ENCODE measurements around the gene SLC35F4. TPM values are rescaled to one million over a fixed set of nuclear protein-coding genes. Genes with fewer than 3 reads are reported as not detected.

SLC35F4 gene
- total RNA-seq, 1 experiment from 2014 or later, result not detected

GRCh38 chr14:57652769-57653168 lies 213.1 kb downstream of the SLC35F4 start:
- DNase-seq (ENCODE audit: low read depth, low spot score), result no peak
- TF ChIP-seq EZH2phosphoT487 (IDR thresholded peaks at IDR 0.05; ENCODE audit: borderline replicate concordance), result no peak
- no peak for TF ChIP-seq SP1 (IDR thresholded peaks at IDR 0.05; ENCODE audit: low read depth)
- no peak for TF ChIP-seq CEBPB (IDR thresholded peaks at IDR 0.05; ENCODE audit: low read depth)
- TF ChIP-seq CTCF (IDR thresholded peaks at IDR 0.05 in 2 of 3, conservative IDR thresholded peaks at IDR 0.05 in 1 of 3; ENCODE audit: borderline replicate concordance in 1 of 3, insufficient read depth in 1 of 3, low read depth in 2 of 3, low read length in 2 of 3), result no peak
- TF ChIP-seq TCF7L2 (IDR thresholded peaks at IDR 0.05; ENCODE audit: borderline replicate concordance, extremely low read depth, insufficient read depth, insufficient read length), result no peak
- TF ChIP-seq ATF3 (IDR thresholded peaks at IDR 0.05), result no peak
- TF ChIP-seq REST (IDR thresholded peaks at IDR 0.05; ENCODE audit: low read depth), result no peak
- TF ChIP-seq JUND (IDR thresholded peaks at IDR 0.05), result no peak
- no peak for TF ChIP-seq POLR2AphosphoS5 (IDR thresholded peaks at IDR 0.05; ENCODE audit: low read depth, low read length)
- TF ChIP-seq ZFX (IDR thresholded peaks at IDR 0.05), result no peak
- TF ChIP-seq POLR2A (IDR thresholded peaks at IDR 0.05; ENCODE audit: borderline replicate concordance, extremely low read depth, insufficient read depth, insufficient read length), result no peak
- no peak for TF ChIP-seq ELF1 (IDR thresholded peaks at IDR 0.05; ENCODE audit: borderline replicate concordance, low read depth)
- Histone ChIP-seq H3K9ac (ENCODE audit: low read length) (no peak overlapping the region), H2AFZ (ENCODE audit: low read depth, low read length, poor library complexity, severe bottlenecking) (no peak overlapping the region), H4K20me1 (ENCODE audit: insufficient read depth) (no peaks in the 10 kb centered on the region), H3K4me2 (ENCODE audit: low read length) (no peak overlapping the region), H3K27me3 (ENCODE audit: insufficient read depth, low read length) (peaks cover 86% of the 10 kb centered on the region), H3K27ac (ENCODE audit: low read depth, low read length) (no peak overlapping the region), H3K36me3 (ENCODE audit: control insufficient read depth in 1 of 2, insufficient read depth in 2 of 2, low read length in 2 of 2) (no peaks in the 10 kb centered on the region), H3K4me3 (replicated peaks in 1 of 2; ENCODE audit: low read depth in 1 of 2, low read length in 2 of 2) (no peak overlapping the region), H3K79me2 (ENCODE audit: insufficient read depth, low read length) (no peaks in the 10 kb centered on the region), H3K9me2 (ENCODE audit: insufficient read depth) (no peaks in the 10 kb centered on the region), H3K4me1 (ENCODE audit: control insufficient read depth in 1 of 2, insufficient read depth in 2 of 2, low read length in 2 of 2) (no peaks in the 10 kb centered on the region), H3K9me3 (ENCODE audit: control insufficient read depth in 1 of 2, insufficient read depth in 1 of 2, low read depth in 1 of 2, low read length in 2 of 2) (no peaks in the 10 kb centered on the region)
- POLR2A ChIA-PET, result no interaction called here
- no peak for ATAC-seq
- CTCF ChIA-PET, result no interaction called here
- RAD21 ChIA-PET (ENCODE audit: low non-redundant PET in 1 of 2, low total read pairs in 2 of 2, uncharacterized antibody in 2 of 2, unreplicated experiment in 2 of 2), result no interaction called here
- intact Hi-C loops (cut with micrococcal nuclease), result no loop called here
- BruUV-seq (replicated peaks), result no TSS peak
